DND-41 (cell line): ENCODE data around the gene KCNIP4.

ENCODE experiments used
- ATAC-seq: fragments of 200-7000 bp; cut with Tn5 transposase; 3 replicates; pipeline ENCODE4 v1.9.1; 2021; ENCODE audit warnings: low read depth; ENCODE audit not compliant: insufficient read depth
- DNase-seq: peaks from one replicate; pipeline ENCODE4 v3.0.0-alpha.2; 2020
- H2AFZ ChIP-seq: 2 replicates; pipeline ENCODE4 v1.6.0; 2012; ENCODE audit warnings: low read depth, low read length
- H3K27ac ChIP-seq: 2 replicates; pipeline ENCODE4 v1.5.1; 2012; ENCODE audit warnings: low read length, inconsistent platforms
- H3K27me3 ChIP-seq: fragments of 200-600 bp; sonication (generic); 2 replicates; pipeline ENCODE4 v1.6.0; 2012; ENCODE audit warnings: low read length, mild to moderate bottlenecking, inconsistent platforms; ENCODE audit not compliant: insufficient read depth, poor library complexity
- H3K36me3 ChIP-seq: 2 replicates; pipeline ENCODE4 v1.5.1; 2012; ENCODE audit warnings: low read length, inconsistent platforms; ENCODE audit not compliant: insufficient read depth
- H3K4me1 ChIP-seq: 2 replicates; pipeline ENCODE4 v1.5.1; 2012; ENCODE audit warnings: mild to moderate bottlenecking, low read length; ENCODE audit not compliant: insufficient read depth
- H3K4me2 ChIP-seq: 2 replicates; pipeline ENCODE4 v1.6.0; 2012; ENCODE audit warnings: mild to moderate bottlenecking, moderate library complexity, low read length, inconsistent platforms; ENCODE audit not compliant: insufficient read depth
- H3K4me3 ChIP-seq, 2 experiments: fragments of 200-600 bp in 1 of 2; shearing (Covaris generic) in 1 of 2; 2 replicates each; pipeline ENCODE4 v1.5.1; 2012 to 2016; ENCODE audit warnings: inconsistent platforms in 2 of 2, low read length in 2 of 2, mild to moderate bottlenecking in 2 of 2, low read depth in 1 of 2, moderate library complexity in 1 of 2
- H3K79me2 ChIP-seq: 2 replicates; pipeline ENCODE4 v1.6.0; 2012; ENCODE audit warnings: low read length, inconsistent platforms; ENCODE audit not compliant: insufficient read depth
- H3K9ac ChIP-seq: 2 replicates; pipeline ENCODE4 v1.6.0; 2012; ENCODE audit warnings: low read depth, mild to moderate bottlenecking, inconsistent platforms, low read length, moderate library complexity
- H3K9me3 ChIP-seq: 2 replicates; pipeline ENCODE4 v1.5.1; 2012; ENCODE audit warnings: low read length, moderate library complexity, mild to moderate bottlenecking, inconsistent platforms; ENCODE audit not compliant: insufficient read depth, severe bottlenecking
- H4K20me1 ChIP-seq: 2 replicates; pipeline ENCODE4 v1.6.0; 2012; ENCODE audit warnings: low read length; ENCODE audit not compliant: insufficient read depth
- CTCF ChIP-seq: IDR thresholded peaks from 2 replicates; pipeline ENCODE4 v1.5.1; 2012; ENCODE audit warnings: borderline replicate concordance, low read length, moderate library complexity, mild to moderate bottlenecking; ENCODE audit not compliant: poor library complexity, severe bottlenecking; ENCODE audit errors: extremely low read depth
- EZH2 ChIP-seq: IDR thresholded peaks from 3 replicates; pipeline ENCODE4 v1.6.1; 2012; ENCODE audit warnings: borderline replicate concordance, low read depth, mild to moderate bottlenecking, moderate library complexity, low read length, inconsistent platforms; ENCODE audit not compliant: severe bottlenecking

Gene KCNIP4

GRCh38 chr4:21815651-21816377 lies 132.8 kb downstream of the KCNIP4 start:
- Histone ChIP-seq H3K9me3 (peaks cover 9% of the 10 kb centered on the region), H3K36me3 (no peaks in the 10 kb centered on the region), H4K20me1 (no peaks in the 10 kb centered on the region), H3K27me3 (no peaks in the 10 kb centered on the region), H3K9ac (no peak overlapping the region), H2AFZ (no peak overlapping the region), H3K4me2 (no peak overlapping the region), H3K4me3 (no peak overlapping the region), H3K27ac (no peak overlapping the region), H3K79me2 (no peaks in the 10 kb centered on the region), H3K4me1 (no peaks in the 10 kb centered on the region)
- DNase-seq, result no peak
- no peak for ATAC-seq
- TF ChIP-seq CTCF (no peak), EZH2 (no peak)

- DNase-seq (no peak), ATAC-seq (no peak)
- Histone ChIP-seq H3K36me3 (no peaks in the 10 kb centered on the region), H3K9me3 (peaks cover 2% of the 10 kb centered on the region), H3K27ac (no peak overlapping the region), H4K20me1 (no peaks in the 10 kb centered on the region), H3K9ac (no peak overlapping the region), H2AFZ (no peak overlapping the region), H3K79me2 (no peaks in the 10 kb centered on the region), H3K4me3 (no peak overlapping the region), H3K4me1 (no peaks in the 10 kb centered on the region), H3K4me2 (no peak overlapping the region), H3K27me3 (no peaks in the 10 kb centered on the region)
- TF ChIP-seq CTCF, result no peak
- no peak for TF ChIP-seq EZH2
Measured at GRCh38 chr4:21811565-21811964, 137.0 kb downstream of the KCNIP4 start.

- no peak overlapping the region for H3K27ac ChIP-seq
- H3K9ac ChIP-seq, result no peak overlapping the region
- TF ChIP-seq EZH2 (no peak), CTCF (no peak)
- no peak overlapping the region for H2AFZ ChIP-seq
- ATAC-seq (no peak), DNase-seq (no peak)
- no peaks in the 10 kb centered on the region for H3K36me3 ChIP-seq
- H3K4me2 ChIP-seq, result no peak overlapping the region
- no peaks in the 10 kb centered on the region for H3K79me2 ChIP-seq
- H3K9me3 ChIP-seq, result no peaks in the 10 kb centered on the region
- no peak overlapping the region for H3K4me3 ChIP-seq
- no peaks in the 10 kb centered on the region for H3K4me1 ChIP-seq
- H3K27me3 ChIP-seq, result no peaks in the 10 kb centered on the region
- no peaks in the 10 kb centered on the region for H4K20me1 ChIP-seq
Measured at GRCh38 chr4:21806991-21807390, 141.6 kb downstream of the KCNIP4 start.
